GM19395 (cell line): Measurements from ENCODE around the gene LYRM9.
"Not testable (repeated sequence)": the region's sequence is repeated elsewhere in the genome, so short reads cannot be mapped to it uniquely, and the experiment has no call there.

Experiments
- ATAC-seq: cut with Tn5 transposase; IDR thresholded peaks from one replicate; pipeline ENCODE4 v1.9.1; 2021; ENCODE audit warnings: mild to moderate bottlenecking, moderate library complexity; ENCODE audit not compliant: unreplicated experiment

The LYRM9 gene

GRCh38 chr17:27845264-27846041, 47.7 kb downstream of the LYRM9 start:
- no peak for ATAC-seq

GRCh38 chr17:27840688-27841087, 52.5 kb downstream of the LYRM9 start:
- no peak for ATAC-seq

GRCh38 chr17:27840406-27840678, 52.8 kb downstream of the LYRM9 start:
- not testable (repeated sequence) for ATAC-seq

GRCh38 chr17:27839571-27840405, 53.4 kb downstream of the LYRM9 start:
- not testable (repeated sequence) for ATAC-seq

GRCh38 chr17:27838607-27839006, 54.6 kb downstream of the LYRM9 start:
- ATAC-seq = not testable (repeated sequence)

- ATAC-seq = not testable (repeated sequence)
Observed at GRCh38 chr17:27837769-27838168, 55.4 kb downstream of the LYRM9 start.

GRCh38 chr17:27836651-27837050, 56.5 kb downstream of the LYRM9 start:
- ATAC-seq = no peak

GRCh38 chr17:27834571-27834970, 58.6 kb downstream of the LYRM9 start:
- no peak for ATAC-seq

- ATAC-seq = no peak
Observed at GRCh38 chr17:27832831-27833230, 60.3 kb downstream of the LYRM9 start.

GRCh38 chr17:27829888-27830287, 63.3 kb downstream of the LYRM9 start:
- ATAC-seq = not testable (repeated sequence)

GRCh38 chr17:27829143-27829711, 63.9 kb downstream of the LYRM9 start:
- not testable (repeated sequence) for ATAC-seq
